NCI-H345 treated with DMSO at 0.1 percent for 48 hours (cell line): ENCODE measurements around the gene MEAK7.

ENCODE experiments used
- DNase-seq: peaks from one replicate; lab custom pipeline; 2025; ENCODE audit not compliant: unreplicated experiment; lab: John Stamatoyannopoulos, UW

Gene MEAK7

DNA sequence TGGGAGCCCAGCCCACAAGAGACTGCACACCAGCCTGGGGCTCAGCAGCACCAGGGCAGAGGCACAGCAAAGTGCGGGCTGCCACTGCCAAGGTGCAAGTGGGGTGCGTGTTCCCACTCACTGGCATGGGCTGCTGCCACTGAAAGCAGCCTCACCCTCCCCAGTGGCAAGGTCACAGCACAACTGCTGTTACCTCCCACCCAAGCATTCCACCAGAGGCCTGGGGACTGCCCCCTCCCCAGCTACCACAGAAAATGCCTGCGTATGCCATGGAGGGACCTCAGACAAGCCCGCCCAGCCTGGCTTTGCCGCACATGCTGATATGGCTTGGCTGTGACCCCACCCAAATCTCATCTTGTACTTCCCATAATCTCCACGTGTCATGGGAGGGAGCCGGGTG is 33.1 kb downstream of the MEAK7 start:
- DNase-seq = no peak

DNA sequence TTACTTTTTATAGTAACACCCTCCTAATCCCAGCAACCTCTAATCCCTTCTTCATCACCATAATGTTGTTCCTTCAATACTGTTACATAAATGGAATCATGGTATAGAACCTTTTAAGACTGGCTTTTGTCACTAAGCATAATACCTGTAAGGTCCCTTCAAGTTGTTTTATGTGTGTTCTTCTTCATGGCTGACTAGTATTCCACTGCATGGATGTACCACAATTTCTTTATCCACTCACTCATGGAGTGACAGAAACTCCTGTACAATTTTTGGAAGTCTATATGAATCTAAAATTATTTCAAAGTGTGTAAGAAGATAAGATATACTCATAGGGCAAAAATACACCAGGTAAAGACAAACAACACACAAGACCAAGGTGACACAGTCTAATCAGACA is 36.8 kb downstream of the MEAK7 start:
- no peak for DNase-seq

DNA sequence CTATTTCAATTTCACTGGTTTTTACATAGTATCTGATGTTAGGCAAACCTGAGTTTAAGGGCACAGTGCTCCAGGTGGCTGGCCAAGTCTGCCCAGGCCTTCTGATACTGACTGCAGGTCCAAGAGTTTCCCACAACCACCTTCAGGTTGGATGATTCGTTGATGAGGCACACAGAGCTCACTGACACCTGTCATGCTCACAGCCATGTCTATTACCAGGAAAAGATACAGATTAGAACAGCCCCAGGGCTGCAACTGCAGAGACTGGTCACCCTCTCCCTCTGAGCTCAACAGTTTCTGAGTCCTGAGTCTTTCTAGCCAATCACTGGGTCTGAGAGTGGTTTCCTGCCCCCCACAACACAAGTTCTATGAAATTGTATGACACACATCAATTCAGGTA is 37.2 kb downstream of the MEAK7 start:
- no peak for DNase-seq

DNA sequence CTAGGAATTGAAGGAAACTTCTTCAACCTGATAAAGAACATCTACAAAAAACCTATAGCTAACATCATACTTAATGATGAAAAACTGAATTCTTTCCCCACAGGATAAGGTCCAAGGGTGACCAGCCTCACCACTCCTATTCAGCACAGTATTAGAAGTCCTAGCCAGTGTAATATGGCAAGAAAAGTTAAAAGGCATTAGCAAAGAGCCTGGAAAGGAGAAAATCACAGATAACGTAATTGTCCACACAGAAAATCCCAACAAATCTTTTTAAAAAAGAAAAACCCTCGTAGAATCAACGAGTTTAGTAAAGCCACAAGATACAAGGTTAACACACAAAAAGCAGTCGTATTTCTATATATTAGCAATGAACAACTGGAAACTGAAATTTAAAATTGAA is 37.8 kb downstream of the MEAK7 start:
- no peak for DNase-seq

DNA sequence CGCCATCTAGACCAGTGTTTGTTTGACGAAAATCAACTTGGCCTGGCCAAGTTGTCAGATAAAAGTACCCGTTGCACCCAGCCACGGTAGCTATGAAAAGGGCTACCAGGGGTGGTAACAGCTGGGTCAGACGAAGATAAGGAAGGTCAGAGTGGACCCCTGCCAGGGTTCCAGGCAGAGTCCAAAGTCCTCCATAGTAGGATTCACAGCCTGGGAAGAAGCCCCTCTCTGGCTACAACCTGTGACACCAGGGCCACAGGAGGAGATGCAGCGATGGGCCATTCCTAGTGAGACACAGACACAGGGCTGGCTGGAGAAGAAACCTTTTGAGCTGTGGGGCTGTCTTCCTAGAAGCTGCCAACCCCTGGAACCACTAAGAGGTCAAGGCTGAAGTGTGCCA is 39.3 kb downstream of the MEAK7 start:
- no peak for DNase-seq

DNA sequence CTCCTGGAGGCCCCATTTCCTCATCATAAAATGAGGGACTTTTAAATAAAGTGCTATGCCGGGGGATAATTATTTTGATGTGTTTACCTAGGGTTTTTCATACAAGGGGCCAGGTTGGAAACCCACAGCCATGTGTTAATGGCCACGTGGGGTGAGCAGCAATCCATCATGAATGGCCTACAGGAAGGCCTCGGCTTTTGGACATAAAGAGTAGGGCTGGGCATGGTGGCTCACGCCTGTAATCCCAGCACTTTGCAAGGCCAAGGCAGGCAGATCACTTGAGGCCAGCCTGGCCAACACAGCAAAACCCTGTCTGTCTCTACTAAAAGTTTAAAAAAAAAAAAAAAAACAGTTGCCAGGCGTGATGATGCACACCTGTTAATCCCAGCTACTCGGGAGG is 40.3 kb downstream of the MEAK7 start:
- no peak for DNase-seq

DNA sequence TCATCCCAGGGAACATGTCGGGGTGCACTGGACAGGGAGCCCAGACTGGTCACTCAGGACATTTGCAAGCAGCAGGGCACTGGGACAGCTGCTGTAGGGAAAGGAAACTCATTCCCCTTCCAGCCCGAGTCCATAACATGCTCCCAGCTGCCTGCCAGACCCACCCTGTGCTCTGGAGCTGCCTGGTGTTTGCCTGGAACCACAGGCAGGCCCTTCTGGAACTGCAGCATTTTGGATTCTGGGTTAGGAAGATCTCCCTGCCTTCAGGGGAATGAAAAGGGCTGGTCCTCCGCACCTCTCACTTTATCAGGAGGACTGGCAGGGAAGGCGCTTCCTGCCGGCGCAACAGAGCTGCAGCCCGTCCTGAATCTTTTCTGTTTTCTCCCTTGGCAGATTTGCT is 41.2 kb downstream of the MEAK7 start:
- no peak for DNase-seq

DNA sequence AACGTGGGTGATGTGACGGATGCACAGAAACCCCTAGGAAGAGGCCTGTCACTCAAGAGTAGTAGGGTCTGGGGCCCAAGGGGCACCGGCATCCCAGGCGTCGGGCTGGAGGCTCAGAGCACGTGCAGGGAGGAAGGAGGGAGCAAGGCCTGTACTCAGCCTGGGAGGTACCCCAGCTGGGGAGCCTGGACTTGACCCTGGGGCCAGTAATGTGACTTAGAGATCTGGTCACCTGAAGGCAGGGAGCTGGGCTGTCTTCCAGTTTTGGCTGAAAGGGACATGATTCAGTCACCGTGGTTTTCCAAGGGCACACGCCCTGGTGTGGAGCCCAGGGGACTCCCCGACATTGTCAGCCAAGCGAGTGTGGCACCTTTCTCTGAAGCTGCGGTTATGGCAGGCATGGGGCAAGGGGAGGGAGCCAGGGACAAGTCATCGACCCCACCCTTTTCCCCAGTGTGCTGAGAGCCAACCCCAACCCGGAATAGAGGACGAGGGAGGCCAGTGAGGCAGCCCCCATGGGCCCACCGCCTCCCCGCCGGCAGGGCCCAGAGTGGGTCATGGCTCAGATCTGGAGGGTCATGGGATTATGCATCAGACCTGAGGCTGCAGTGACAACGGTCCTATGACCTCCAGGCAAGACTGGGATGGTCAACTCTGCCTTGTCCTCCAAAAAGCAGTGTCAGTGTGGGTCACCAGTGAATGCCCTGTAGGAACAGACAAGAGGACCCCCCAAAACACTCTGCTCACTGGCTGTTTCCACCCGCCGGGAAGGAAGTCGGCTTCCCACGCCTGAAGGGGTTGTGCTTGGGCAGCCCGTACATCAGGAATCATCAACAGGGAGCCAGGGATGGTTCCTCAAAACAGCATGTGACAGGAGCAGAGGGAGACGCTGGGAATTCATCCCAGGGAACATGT is 41.9 kb downstream of the MEAK7 start:
- DNase-seq = no peak

DNA sequence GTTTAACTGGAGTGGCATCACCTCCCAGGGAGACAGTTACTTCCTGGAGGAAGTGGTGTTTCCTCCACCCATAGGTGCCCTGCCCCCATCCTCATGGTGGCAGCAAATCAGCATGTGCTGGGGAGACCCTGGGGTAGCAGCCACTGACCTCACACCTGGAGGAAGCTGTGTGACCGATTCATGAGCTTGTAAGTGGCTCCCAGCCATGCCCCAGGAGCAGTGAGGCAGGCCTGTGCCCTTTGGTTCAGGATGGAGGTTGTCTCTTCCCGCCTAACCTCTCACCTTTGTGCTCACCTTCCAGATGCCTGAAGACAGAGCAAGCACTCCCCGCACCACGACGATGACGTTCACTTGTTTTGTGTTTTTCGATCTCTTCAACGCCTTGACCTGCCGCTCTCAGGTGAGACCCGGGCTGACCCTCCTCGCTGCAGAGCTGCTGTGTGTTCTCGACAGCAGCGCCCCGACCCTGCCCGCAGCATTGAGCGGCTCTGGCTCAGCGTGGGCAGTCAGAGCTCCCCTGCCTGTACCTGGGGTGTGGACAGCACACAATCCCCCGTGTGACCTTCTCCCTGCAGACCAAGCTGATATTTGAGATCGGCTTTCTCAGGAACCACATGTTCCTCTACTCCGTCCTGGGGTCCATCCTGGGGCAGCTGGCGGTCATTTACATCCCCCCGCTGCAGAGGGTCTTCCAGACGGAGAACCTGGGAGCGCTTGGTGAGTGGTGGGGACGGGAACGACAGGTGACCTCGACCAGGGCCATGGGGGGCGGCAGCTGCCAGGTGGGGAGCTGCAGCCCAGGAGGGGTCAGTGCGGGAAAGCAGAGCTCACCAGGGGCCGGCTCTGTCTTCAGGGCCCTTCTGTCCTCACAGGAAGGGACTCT is 42.8 kb downstream of the MEAK7 start:
- no peak for DNase-seq

DNA sequence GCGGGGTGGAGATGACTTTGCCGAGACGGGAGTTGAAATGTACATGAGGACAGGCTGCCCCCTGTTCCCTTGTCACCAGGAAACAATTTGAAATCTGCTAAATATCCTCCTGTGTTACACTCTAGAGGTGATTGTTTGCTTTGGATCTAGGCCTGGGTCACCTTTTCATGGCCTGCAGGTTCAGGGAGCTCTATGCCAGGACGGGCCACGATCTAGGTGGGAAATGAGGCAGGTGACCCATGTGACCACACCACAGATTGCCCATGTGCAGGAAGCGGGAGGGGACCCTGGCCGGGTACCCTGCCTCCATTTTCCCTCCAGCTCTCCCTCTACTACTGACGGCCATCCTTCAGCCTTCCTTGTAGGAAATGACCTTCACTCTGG is 43.4 kb downstream of the MEAK7 start:
- no peak for DNase-seq

DNA sequence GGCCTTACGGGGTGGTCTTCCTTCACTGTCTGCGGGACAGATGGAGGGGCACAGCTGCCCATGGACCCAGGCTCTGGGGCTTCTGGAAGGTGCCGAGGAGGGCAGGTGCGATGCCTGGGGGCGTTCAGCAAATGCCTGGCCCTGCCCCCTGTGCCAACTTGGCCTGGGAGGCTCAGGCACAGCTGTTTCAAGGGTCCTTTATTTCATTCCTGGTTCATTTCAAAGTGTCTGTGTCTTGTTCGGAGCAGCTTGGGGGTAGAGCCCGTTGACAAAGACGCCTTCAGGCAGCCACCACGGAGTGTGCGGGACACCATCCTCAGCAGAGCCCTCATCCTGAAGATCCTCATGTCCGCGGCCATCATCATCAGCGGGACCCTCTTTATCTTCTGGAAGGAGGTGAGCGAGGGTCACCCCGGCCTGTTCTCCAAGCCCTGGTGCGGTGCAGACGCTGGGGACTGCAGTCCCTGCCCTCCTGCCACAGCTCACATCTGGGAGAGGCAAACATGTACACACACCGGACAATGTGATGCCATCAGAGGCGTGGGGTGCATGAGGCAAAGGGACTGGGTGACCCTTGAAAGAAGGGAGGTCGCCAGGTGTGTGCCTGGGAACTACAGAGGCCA is 43.9 kb downstream of the MEAK7 start:
- no peak for DNase-seq

DNA sequence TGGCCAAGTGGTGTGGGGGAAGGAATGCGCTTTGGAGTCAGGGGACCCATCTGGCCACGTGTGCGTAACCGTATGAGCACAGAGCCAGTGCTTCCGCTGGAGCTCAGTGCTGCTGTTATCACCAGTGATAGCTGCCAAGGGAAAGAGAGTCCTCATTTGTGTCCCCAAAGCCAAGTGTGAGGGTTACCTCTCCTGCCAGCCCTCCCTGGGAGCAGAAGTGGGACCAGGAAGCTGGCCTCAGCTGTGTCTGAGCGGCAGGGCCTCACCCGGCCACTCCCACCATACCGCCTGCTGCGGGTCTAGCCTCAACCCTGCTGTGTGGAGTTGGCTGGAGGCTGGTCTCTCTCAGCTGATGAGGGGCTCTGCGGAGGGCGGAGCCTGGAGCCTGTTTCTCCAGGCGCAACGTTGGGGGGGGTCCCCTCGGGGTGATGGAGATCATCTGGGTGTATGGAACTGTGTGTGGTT is 44.5 kb downstream of the MEAK7 start:
- DNase-seq = no peak

DNA sequence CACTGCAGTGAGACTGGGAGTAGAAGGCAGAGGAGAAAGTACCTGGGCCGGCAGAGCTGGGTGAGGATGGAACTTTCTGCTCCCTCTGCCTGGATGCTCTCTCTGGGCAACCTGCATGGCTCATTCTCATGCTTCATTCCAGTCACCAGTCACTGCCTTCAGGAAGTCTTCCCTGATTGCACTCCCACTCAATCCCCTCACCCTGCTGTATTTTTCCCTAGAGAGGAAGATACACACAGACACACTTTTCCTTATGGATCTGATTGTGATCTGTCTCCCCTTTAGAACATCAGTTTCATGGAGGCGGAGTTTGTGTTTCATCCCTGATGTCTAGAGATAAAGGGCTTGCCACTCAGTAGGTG is 44.9 kb downstream of the MEAK7 start:
- no peak for DNase-seq

DNA sequence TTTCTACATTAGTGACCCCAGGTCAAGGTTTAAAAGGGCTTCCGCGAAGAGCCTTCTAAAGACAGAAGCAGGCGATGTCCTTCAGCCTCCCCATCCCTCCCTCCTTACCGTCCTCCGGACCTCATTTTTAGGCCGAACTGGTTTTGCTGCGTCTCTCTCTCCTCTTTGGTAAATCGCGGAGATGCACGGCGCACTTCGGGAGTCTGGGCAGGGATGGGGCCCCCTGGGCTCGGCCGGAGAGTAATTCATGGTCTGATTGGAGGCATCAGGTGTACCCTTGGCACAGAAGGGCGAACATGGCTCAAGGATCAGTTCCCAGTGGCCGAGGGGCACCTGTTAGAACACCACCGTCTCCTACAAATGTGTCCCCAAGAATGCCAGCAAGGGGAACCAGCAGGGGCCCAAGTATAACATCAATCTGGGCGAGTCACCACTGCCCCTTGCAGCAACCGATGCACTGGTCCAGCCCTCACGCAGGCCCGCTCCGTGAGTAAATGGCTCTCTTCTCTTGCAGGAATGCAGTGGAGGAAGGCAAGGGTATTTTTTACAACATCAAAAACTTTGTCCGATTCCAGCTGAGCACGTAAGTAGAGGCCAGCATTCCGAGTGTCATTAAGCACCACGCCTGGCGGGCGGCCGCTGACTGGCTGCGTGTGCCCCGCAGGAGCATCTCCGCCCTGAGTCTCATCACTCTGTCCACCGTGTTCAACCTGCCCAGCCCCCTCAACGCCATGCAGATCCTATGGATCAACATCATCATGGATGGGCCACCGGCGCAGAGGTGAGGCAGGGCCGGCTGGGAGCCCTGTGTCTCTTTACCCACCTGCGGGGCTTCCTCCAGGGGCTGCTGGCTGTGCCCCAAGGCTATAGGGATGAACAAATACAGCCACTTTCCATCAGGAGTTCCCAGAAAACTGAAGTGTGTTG is 45.6 kb downstream of the MEAK7 start:
- DNase-seq = no peak

DNA sequence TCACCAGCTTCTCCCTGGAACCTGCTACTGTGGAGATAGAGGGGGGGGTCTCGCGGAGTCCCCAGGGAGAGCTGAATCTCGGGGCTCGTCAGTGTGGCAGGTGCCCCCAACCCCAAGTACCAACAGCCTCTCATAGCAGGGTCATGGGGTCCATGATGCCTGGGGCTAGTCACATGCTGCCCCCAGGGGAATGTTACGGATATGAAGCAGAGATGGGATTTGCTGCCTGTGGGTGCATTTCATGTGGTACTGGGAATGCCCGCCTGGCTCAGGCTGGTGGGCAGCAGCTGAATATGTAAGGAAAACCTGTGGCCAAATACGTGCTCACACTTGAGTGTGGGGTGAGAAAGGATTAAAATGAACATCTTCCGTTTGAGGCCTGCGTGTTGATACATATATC is 49.4 kb downstream of the MEAK7 start:
- no peak for DNase-seq
